HEK293 (cell line): Measurements from ENCODE around the gene KCP.
A peak's percentile ranks its signal among the peaks of the same experiment; 100 is the strongest.

ENCODE experiments used
- BCL11A ChIP-seq: fragments of 450-650 bp; formaldehyde crosslinking; IDR thresholded peaks from 2 replicates; pipeline ENCODE4 v1.5.1; 2016; ENCODE audit warnings: low read depth, missing biosample characterization, missing genetic modification characterization
- BCL11B ChIP-seq: fragments of 450-650 bp; formaldehyde crosslinking; IDR thresholded peaks from 2 replicates; pipeline ENCODE4 v1.5.1; 2016; ENCODE audit warnings: low read depth, missing biosample characterization, missing genetic modification characterization
- GFI1B ChIP-seq: fragments of 450-650 bp; formaldehyde crosslinking; IDR thresholded peaks from 2 replicates; pipeline ENCODE4 v1.5.1; 2016; ENCODE audit warnings: missing biosample characterization, missing genetic modification characterization
- KLF1 ChIP-seq: fragments of 450-650 bp; formaldehyde crosslinking; IDR thresholded peaks from 2 replicates; pipeline ENCODE4 v1.5.1; 2016; ENCODE audit warnings: missing biosample characterization, missing genetic modification characterization
- RBAK ChIP-seq: fragments of 450-650 bp; formaldehyde crosslinking; IDR thresholded peaks from 2 replicates; pipeline ENCODE4 v1.5.1; 2016; ENCODE audit warnings: missing biosample characterization, missing genetic modification characterization
- REST ChIP-seq: fragments of 450-650 bp; formaldehyde crosslinking; IDR thresholded peaks from 2 replicates; pipeline ENCODE4 v1.5.1; 2016; ENCODE audit warnings: missing biosample characterization, missing genetic modification characterization
- TRIM28 ChIP-seq: IDR thresholded peaks from 2 replicates; pipeline ENCODE4 v1.6.1; 2011; ENCODE audit warnings: low read length, control low read depth, borderline replicate concordance
- TSHZ1 ChIP-seq: fragments of 450-650 bp; formaldehyde crosslinking; IDR thresholded peaks from 2 replicates; pipeline ENCODE4 v1.5.1; 2016; ENCODE audit warnings: missing biosample characterization, missing genetic modification characterization, borderline replicate concordance
- ZBTB8A ChIP-seq: fragments of 450-650 bp; formaldehyde crosslinking; IDR thresholded peaks from 2 replicates; pipeline ENCODE4 v1.5.1; 2016; ENCODE audit warnings: missing biosample characterization, missing genetic modification characterization
- ZFP41 ChIP-seq: fragments of 450-650 bp; formaldehyde crosslinking; IDR thresholded peaks from 2 replicates; pipeline ENCODE4 v1.5.1; 2016; ENCODE audit warnings: missing biosample characterization, missing genetic modification characterization, borderline replicate concordance
- ZNF10 ChIP-seq: fragments of 450-650 bp; formaldehyde crosslinking; IDR thresholded peaks from 2 replicates; pipeline ENCODE4 v1.5.1; 2017; ENCODE audit warnings: missing biosample characterization, missing genetic modification characterization
- ZNF140 ChIP-seq: fragments of 450-650 bp; formaldehyde crosslinking; IDR thresholded peaks from 2 replicates; pipeline ENCODE4 v1.5.1; 2016; ENCODE audit warnings: missing biosample characterization, missing genetic modification characterization
- ZNF2 ChIP-seq: fragments of 450-650 bp; formaldehyde crosslinking; IDR thresholded peaks from 2 replicates; pipeline ENCODE4 v1.5.1; 2016; ENCODE audit warnings: missing biosample characterization, missing genetic modification characterization
- ZNF211 ChIP-seq: fragments of 450-650 bp; formaldehyde crosslinking; IDR thresholded peaks from 2 replicates; pipeline ENCODE4 v1.5.1; 2016; ENCODE audit warnings: low read depth, missing biosample characterization, missing genetic modification characterization
- ZNF23 ChIP-seq: fragments of 450-650 bp; formaldehyde crosslinking; IDR thresholded peaks from 2 replicates; pipeline ENCODE4 v1.5.1; 2016; ENCODE audit warnings: missing biosample characterization, missing genetic modification characterization, borderline replicate concordance
- ZNF280D ChIP-seq: fragments of 450-650 bp; formaldehyde crosslinking; IDR thresholded peaks from 2 replicates; pipeline ENCODE4 v1.5.1; 2016; ENCODE audit warnings: missing biosample characterization, missing genetic modification characterization
- ZNF335 ChIP-seq: fragments of 450-650 bp; formaldehyde crosslinking; conservative IDR thresholded peaks from 2 replicates; pipeline ENCODE4 v1.5.1; 2016; ENCODE audit warnings: missing biosample characterization, missing genetic modification characterization
- ZNF354C ChIP-seq: fragments of 450-650 bp; formaldehyde crosslinking; IDR thresholded peaks from 2 replicates; pipeline ENCODE4 v1.5.1; 2016; ENCODE audit warnings: missing biosample characterization, missing genetic modification characterization, low read depth, borderline replicate concordance
- ZNF362 ChIP-seq: fragments of 450-650 bp; formaldehyde crosslinking; IDR thresholded peaks from 2 replicates; pipeline ENCODE4 v1.5.1; 2016; ENCODE audit warnings: missing biosample characterization, missing genetic modification characterization
- ZNF391 ChIP-seq: fragments of 450-650 bp; formaldehyde crosslinking; IDR thresholded peaks from 2 replicates; pipeline ENCODE4 v1.5.1; 2016; ENCODE audit warnings: low read depth, missing biosample characterization, missing genetic modification characterization, borderline replicate concordance
- ZNF521 ChIP-seq: fragments of 450-650 bp; formaldehyde crosslinking; IDR thresholded peaks from 2 replicates; pipeline ENCODE4 v1.5.1; 2017; ENCODE audit warnings: missing biosample characterization, mild to moderate bottlenecking, missing genetic modification characterization
- ZNF560 ChIP-seq: fragments of 450-650 bp; formaldehyde crosslinking; IDR thresholded peaks from 2 replicates; pipeline ENCODE4 v1.5.1; 2017; ENCODE audit warnings: missing biosample characterization, missing genetic modification characterization, borderline replicate concordance
- ZNF626 ChIP-seq: fragments of 450-650 bp; sonication (Bioruptor Pico); formaldehyde crosslinking; IDR thresholded peaks from 2 replicates; pipeline ENCODE4 v1.5.1; 2018; ENCODE audit warnings: missing biosample characterization, missing genetic modification characterization, inconsistent platforms
- ZNF654 ChIP-seq: fragments of 450-650 bp; formaldehyde crosslinking; IDR thresholded peaks from 2 replicates; pipeline ENCODE4 v1.5.1; 2016; ENCODE audit warnings: low read depth, missing biosample characterization, missing genetic modification characterization
- ZNF658 ChIP-seq: fragments of 450-650 bp; formaldehyde crosslinking; IDR thresholded peaks from 2 replicates; pipeline ENCODE4; 2016; ENCODE audit warnings: missing biosample characterization, missing genetic modification characterization
- ZNF692 ChIP-seq: fragments of 450-650 bp; formaldehyde crosslinking; IDR thresholded peaks from 2 replicates; pipeline ENCODE4 v1.5.1; 2016; ENCODE audit warnings: missing biosample characterization, missing genetic modification characterization

Gene KCP

GRCh38 chr7:128862571-128863432 is 47.7 kb downstream of the KCP start, which contains the start of gene ATP6V1F (continued):
- TF ChIP-seq ZNF10 (tag by site-specific recombination) (no peak; the same call in 1 of the 2 replicates), ZNF692 (tag by site-specific recombination) (peak; percentile 76), ZNF626 (no peak), ZNF560 (tag by site-specific recombination) (no peak), BCL11A (tag by site-specific recombination) (no peak), ZNF335 (tag by site-specific recombination) (peak; percentile 76; the same call in 1 of the 2 replicates), ZNF654 (no peak), ZBTB8A (tag by site-specific recombination) (peak; percentile 41; the same call in 1 of the 2 replicates), REST (0 out of 2 replicates have a peak, but pooled peaks have one; percentile 24), ZNF521 (tag by site-specific recombination) (no peak), ZNF23 (tag by site-specific recombination) (no peak), RBAK (tag by site-specific recombination) (no peak), GFI1B (tag by site-specific recombination) (no peak), ZNF140 (no peak), ZFP41 (tag by site-specific recombination) (no peak), ZNF211 (no peak), ZNF2 (tag by site-specific recombination) (peak; percentile 74; the same call in 1 of the 2 replicates), TRIM28 (no peak), ZNF658 (tag by site-specific recombination) (no peak), ZNF391 (tag by site-specific recombination) (peak; percentile 81; the same call in 1 of the 2 replicates), BCL11B (tag by site-specific recombination) (no peak), KLF1 (tag by site-specific recombination) (0 out of 2 replicates have a peak, but pooled peaks have one; percentile 41), TSHZ1 (tag by site-specific recombination) (no peak), ZNF362 (tag by site-specific recombination) (no peak), ZNF280D (tag by site-specific recombination) (0 out of 2 replicates have a peak, but pooled peaks have one; percentile 42), ZNF354C (tag by site-specific recombination) (no peak)
